T47D (cell line): Measurements from ENCODE around the gene CCR4.
"Not testable (repeated sequence)": the region's sequence is repeated elsewhere in the genome, so short reads cannot be mapped to it uniquely, and the experiment has no call there.

ENCODE experiments used
- DNase-seq, 2 experiments: peaks; one replicate each; pipeline versions ENCODE4 v3.0.0 to v3.0.0-alpha.2; 2011 to 2012; ENCODE audit warnings: low read depth in 1 of 2, low spot score in 1 of 2
- JUND ChIP-seq: IDR thresholded peaks from 2 replicates; pipeline ENCODE4 v1.6.1; 2012; ENCODE audit warnings: low read depth
- in situ Hi-C: cut with HindIII; loops from 2 replicates; pipeline ENCODE4 v1.10.0; 2016; ENCODE audit warnings: low sequenced_read_pairs, low pct_unique_long_range_greater_than_20kb

CCR4 gene

GRCh38 chr3:32951410-32951811 is at the start of gene CCR4:
Gene CCR4, plus strand, starts transcription at chr3:32951644. Its CDS starts 1,779 bp downstream, at chr3:32953423.
- TF ChIP-seq JUND = no peak
- in situ Hi-C loops = no loop called here
- no peak for DNase-seq

- in situ Hi-C loops = not testable (repeated sequence)
- peak in 1 of 2 experiments; percentile 43 for DNase-seq
Measured at GRCh38 chr3:32902887-32903371, 48.5 kb upstream of the CCR4 start.

- no peak for DNase-seq
- in situ Hi-C loops = no loop called here
- TF ChIP-seq JUND = no peak
Measured at GRCh38 chr3:32903953-32904352, 47.5 kb upstream of the CCR4 start.

- in situ Hi-C loops = no loop called here
- TF ChIP-seq JUND = no peak
- no peak for DNase-seq
Measured at GRCh38 chr3:32909999-32910398, 41.4 kb upstream of the CCR4 start.

- in situ Hi-C loops = no loop called here
- TF ChIP-seq JUND = no peak
- no peak for DNase-seq
Measured at GRCh38 chr3:32910954-32911353, 40.5 kb upstream of the CCR4 start.

- DNase-seq = no peak
- TF ChIP-seq JUND = no peak
- in situ Hi-C loops = no loop called here
Measured at GRCh38 chr3:32912046-32912445, 39.4 kb upstream of the CCR4 start.

- no peak for TF ChIP-seq JUND
- in situ Hi-C loops = no loop called here
- peak in 1 of 2 experiments; percentile 9 for DNase-seq
Measured at GRCh38 chr3:32913790-32914446, 37.5 kb upstream of the CCR4 start.

- no peak for TF ChIP-seq JUND
- no peak for DNase-seq
- in situ Hi-C loops = no loop called here
Measured at GRCh38 chr3:32919920-32920319, 31.5 kb upstream of the CCR4 start.

GRCh38 chr3:32922078-32922477 is 29.4 kb upstream of the CCR4 start:
- no peak for DNase-seq
- in situ Hi-C loops = no loop called here
- no peak for TF ChIP-seq JUND

- in situ Hi-C loops = no loop called here
- no peak for DNase-seq
- TF ChIP-seq JUND = no peak
Measured at GRCh38 chr3:32930161-32930560, 21.3 kb upstream of the CCR4 start.

- DNase-seq, in situ Hi-C loops: not testable (repeated sequence)
Measured at GRCh38 chr3:32931273-32931672, 20.2 kb upstream of the CCR4 start.

GRCh38 chr3:32934150-32934742 is 17.2 kb upstream of the CCR4 start:
- in situ Hi-C loops = no loop called here
- TF ChIP-seq JUND = no peak
- DNase-seq = peak in 1 of 2 experiments; percentile 44

- DNase-seq = no peak
- no peak for TF ChIP-seq JUND
- in situ Hi-C loops = no loop called here
Measured at GRCh38 chr3:32937331-32937730, 14.1 kb upstream of the CCR4 start.

- DNase-seq, in situ Hi-C loops: not testable (repeated sequence)
Measured at GRCh38 chr3:32939531-32940284, 11.7 kb upstream of the CCR4 start.
